ENCODE measurements around the gene MYLK2.
"Not testable (repeated sequence)": the region's sequence is repeated elsewhere in the genome, so short reads cannot be mapped to it uniquely, and the experiment has no call there.

MYLK2 gene

GRCh38 chr20:31814142-31814541 lies 5.0 kb upstream of the MYLK2 start:
- not testable (repeated sequence) for H3K36me3 ChIP-seq (ENCODE audit: control insufficient read depth, insufficient read depth, low read length); H3K27me3 ChIP-seq (replicated peaks; ENCODE audit: control insufficient read depth, insufficient read depth, low read length, poor library complexity, severe bottlenecking); H3K9me3 ChIP-seq (ENCODE audit: control insufficient read depth, low read length); H3K4me1 ChIP-seq (ENCODE audit: control insufficient read depth, insufficient read depth, low read length, poor library complexity, severe bottlenecking); DNase-seq; H3K4me3 ChIP-seq (ENCODE audit: insufficient read depth, low read depth, low read length, poor library complexity, severe bottlenecking); H3K27ac ChIP-seq (ENCODE audit: insufficient read depth, low read length, poor library complexity, severe bottlenecking)

DNA sequence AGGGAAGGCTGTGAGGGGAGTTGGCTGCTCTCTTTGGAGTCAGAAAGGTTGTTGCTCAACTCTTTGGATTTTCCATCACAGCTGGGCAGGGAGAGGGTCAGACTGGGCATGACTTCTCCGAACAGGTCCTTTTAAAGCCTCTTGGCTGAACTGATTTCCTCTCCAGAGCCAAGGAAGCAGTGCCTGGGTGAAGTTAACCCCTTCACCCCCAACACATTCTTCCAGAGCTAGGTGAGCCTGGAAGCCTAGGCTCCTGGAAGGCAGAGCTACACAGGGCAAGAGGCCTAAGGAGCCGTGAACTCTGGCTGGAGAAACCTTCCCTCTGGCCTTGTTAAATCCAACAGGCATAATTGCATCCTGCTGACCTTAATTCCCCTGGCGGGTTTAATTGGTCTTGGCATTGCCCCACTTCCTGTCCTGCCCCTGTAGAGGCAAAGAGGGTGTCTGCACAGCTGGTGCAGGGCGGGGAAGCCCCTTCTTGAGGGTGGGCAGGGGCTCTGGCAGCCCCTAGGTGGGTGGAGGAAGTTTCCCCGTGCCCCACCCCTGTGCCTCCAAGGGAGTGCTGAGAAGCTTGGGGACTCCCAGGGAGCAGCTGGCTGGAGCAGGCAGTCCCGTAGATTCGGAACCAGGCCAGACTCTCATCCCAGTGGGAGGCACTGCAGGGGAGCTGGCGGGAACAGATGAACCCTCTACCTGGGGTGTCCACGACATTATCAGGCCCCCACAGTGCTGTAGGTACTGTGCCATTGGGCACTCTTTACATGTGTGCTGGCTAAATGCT lies 3.6 kb upstream of the MYLK2 start:
- Histone ChIP-seq H3K27ac (ENCODE audit: insufficient read depth, low read length, poor library complexity, severe bottlenecking) (no peak overlapping the region), H3K36me3 (ENCODE audit: control insufficient read depth, insufficient read depth, low read length) (no peaks in the 10 kb centered on the region), H3K9me3 (ENCODE audit: control insufficient read depth, low read length) (no peaks in the 10 kb centered on the region), H3K27me3 (replicated peaks; ENCODE audit: control insufficient read depth, insufficient read depth, low read length, poor library complexity, severe bottlenecking) (no peaks in the 10 kb centered on the region), H3K4me3 (ENCODE audit: insufficient read depth, low read depth, low read length, poor library complexity, severe bottlenecking) (no peak overlapping the region), H3K4me1 (ENCODE audit: control insufficient read depth, insufficient read depth, low read length, poor library complexity, severe bottlenecking) (no peaks in the 10 kb centered on the region)
- no peak for DNase-seq

DNA sequence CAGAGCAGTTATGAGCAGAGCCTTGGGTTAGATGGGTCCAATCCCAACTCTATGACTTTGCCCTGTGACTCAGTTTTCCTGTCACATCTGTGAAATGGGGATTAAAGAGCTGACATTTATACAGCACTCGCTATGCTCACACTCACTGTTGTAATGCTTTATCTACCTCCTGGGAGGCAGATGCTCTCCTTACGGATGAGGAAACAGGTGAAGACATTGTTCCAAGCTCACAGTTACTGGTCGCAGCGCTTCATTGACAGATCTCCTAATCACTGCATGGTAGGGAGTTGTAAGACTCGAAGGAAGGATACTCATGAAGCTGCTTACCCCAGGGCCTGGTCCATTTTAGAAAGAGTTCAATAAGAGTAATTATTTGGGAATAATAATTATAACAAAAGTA lies 2.9 kb upstream of the MYLK2 start:
- Histone ChIP-seq H3K9me3 (ENCODE audit: control insufficient read depth, low read length) (no peaks in the 10 kb centered on the region), H3K4me1 (ENCODE audit: control insufficient read depth, insufficient read depth, low read length, poor library complexity, severe bottlenecking) (no peaks in the 10 kb centered on the region), H3K27ac (ENCODE audit: insufficient read depth, low read length, poor library complexity, severe bottlenecking) (no peak overlapping the region), H3K27me3 (replicated peaks; ENCODE audit: control insufficient read depth, insufficient read depth, low read length, poor library complexity, severe bottlenecking) (no peaks in the 10 kb centered on the region), H3K36me3 (ENCODE audit: control insufficient read depth, insufficient read depth, low read length) (no peaks in the 10 kb centered on the region), H3K4me3 (ENCODE audit: insufficient read depth, low read depth, low read length, poor library complexity, severe bottlenecking) (no peak overlapping the region)
- no peak for DNase-seq

GRCh38 chr20:31817461-31817860 lies 1.7 kb upstream of the MYLK2 start:
- no peaks in the 10 kb centered on the region for H3K27me3 ChIP-seq (replicated peaks; ENCODE audit: control insufficient read depth, insufficient read depth, low read length, poor library complexity, severe bottlenecking)
- H3K4me1 ChIP-seq (ENCODE audit: control insufficient read depth, insufficient read depth, low read length, poor library complexity, severe bottlenecking), result no peaks in the 10 kb centered on the region
- DNase-seq, result no peak
- H3K36me3 ChIP-seq (ENCODE audit: control insufficient read depth, insufficient read depth, low read length), result no peaks in the 10 kb centered on the region
- no peak overlapping the region for H3K27ac ChIP-seq (ENCODE audit: insufficient read depth, low read length, poor library complexity, severe bottlenecking)
- no peaks in the 10 kb centered on the region for H3K9me3 ChIP-seq (ENCODE audit: control insufficient read depth, low read length)
- H3K4me3 ChIP-seq (ENCODE audit: insufficient read depth, low read depth, low read length, poor library complexity, severe bottlenecking), result no peak overlapping the region

GRCh38 chr20:31818376-31818908 lies 714 bp upstream of the MYLK2 start:
- H3K9me3 ChIP-seq (ENCODE audit: control insufficient read depth, low read length), result no peaks in the 10 kb centered on the region
- peaks cover 3% of the 10 kb centered on the region for H3K4me1 ChIP-seq (ENCODE audit: control insufficient read depth, insufficient read depth, low read length, poor library complexity, severe bottlenecking)
- no peaks in the 10 kb centered on the region for H3K27me3 ChIP-seq (replicated peaks; ENCODE audit: control insufficient read depth, insufficient read depth, low read length, poor library complexity, severe bottlenecking)
- no peak for DNase-seq
- H3K27ac ChIP-seq (ENCODE audit: insufficient read depth, low read length, poor library complexity, severe bottlenecking), result no peak overlapping the region
- no peak overlapping the region for H3K4me3 ChIP-seq (ENCODE audit: insufficient read depth, low read depth, low read length, poor library complexity, severe bottlenecking)
- H3K36me3 ChIP-seq (ENCODE audit: control insufficient read depth, insufficient read depth, low read length), result no peaks in the 10 kb centered on the region

DNA sequence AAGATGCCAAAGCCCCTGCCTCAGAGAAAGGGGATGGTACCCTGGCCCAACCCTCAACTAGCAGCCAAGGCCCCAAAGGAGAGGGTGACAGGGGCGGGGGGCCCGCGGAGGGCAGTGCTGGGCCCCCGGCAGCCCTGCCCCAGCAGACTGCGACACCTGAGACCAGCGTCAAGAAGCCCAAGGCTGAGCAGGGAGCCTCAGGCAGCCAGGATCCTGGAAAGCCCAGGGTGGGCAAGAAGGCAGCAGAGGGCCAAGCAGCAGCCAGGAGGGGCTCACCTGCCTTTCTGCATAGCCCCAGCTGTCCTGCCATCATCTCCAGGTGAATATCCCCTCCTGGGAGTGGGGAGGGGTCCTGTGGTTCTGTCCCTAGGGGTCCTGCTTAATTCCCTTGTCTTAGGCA lies 1.1 kb downstream of the MYLK2 start:
- Histone ChIP-seq H3K36me3 (ENCODE audit: control insufficient read depth, insufficient read depth, low read length) (no peaks in the 10 kb centered on the region), H3K9me3 (ENCODE audit: control insufficient read depth, low read length) (no peaks in the 10 kb centered on the region), H3K4me1 (ENCODE audit: control insufficient read depth, insufficient read depth, low read length, poor library complexity, severe bottlenecking) (peaks cover 3% of the 10 kb centered on the region), H3K27ac (ENCODE audit: insufficient read depth, low read length, poor library complexity, severe bottlenecking) (no peak overlapping the region), H3K4me3 (ENCODE audit: insufficient read depth, low read depth, low read length, poor library complexity, severe bottlenecking) (no peak overlapping the region), H3K27me3 (replicated peaks; ENCODE audit: control insufficient read depth, insufficient read depth, low read length, poor library complexity, severe bottlenecking) (no peaks in the 10 kb centered on the region)
- DNase-seq, result no peak

- no peaks in the 10 kb centered on the region for H3K27me3 ChIP-seq (replicated peaks; ENCODE audit: control insufficient read depth, insufficient read depth, low read length, poor library complexity, severe bottlenecking)
- no peak overlapping the region for H3K4me3 ChIP-seq (ENCODE audit: insufficient read depth, low read depth, low read length, poor library complexity, severe bottlenecking)
- peaks cover 3% of the 10 kb centered on the region for H3K4me1 ChIP-seq (ENCODE audit: control insufficient read depth, insufficient read depth, low read length, poor library complexity, severe bottlenecking)
- no peak for DNase-seq
- no peaks in the 10 kb centered on the region for H3K9me3 ChIP-seq (ENCODE audit: control insufficient read depth, low read length)
- H3K27ac ChIP-seq (ENCODE audit: insufficient read depth, low read length, poor library complexity, severe bottlenecking), result no peak overlapping the region
- no peaks in the 10 kb centered on the region for H3K36me3 ChIP-seq (ENCODE audit: control insufficient read depth, insufficient read depth, low read length)
These were observed 2.3 kb downstream of the MYLK2 start for GRCh38 chr20:31821427-31821826.

DNA sequence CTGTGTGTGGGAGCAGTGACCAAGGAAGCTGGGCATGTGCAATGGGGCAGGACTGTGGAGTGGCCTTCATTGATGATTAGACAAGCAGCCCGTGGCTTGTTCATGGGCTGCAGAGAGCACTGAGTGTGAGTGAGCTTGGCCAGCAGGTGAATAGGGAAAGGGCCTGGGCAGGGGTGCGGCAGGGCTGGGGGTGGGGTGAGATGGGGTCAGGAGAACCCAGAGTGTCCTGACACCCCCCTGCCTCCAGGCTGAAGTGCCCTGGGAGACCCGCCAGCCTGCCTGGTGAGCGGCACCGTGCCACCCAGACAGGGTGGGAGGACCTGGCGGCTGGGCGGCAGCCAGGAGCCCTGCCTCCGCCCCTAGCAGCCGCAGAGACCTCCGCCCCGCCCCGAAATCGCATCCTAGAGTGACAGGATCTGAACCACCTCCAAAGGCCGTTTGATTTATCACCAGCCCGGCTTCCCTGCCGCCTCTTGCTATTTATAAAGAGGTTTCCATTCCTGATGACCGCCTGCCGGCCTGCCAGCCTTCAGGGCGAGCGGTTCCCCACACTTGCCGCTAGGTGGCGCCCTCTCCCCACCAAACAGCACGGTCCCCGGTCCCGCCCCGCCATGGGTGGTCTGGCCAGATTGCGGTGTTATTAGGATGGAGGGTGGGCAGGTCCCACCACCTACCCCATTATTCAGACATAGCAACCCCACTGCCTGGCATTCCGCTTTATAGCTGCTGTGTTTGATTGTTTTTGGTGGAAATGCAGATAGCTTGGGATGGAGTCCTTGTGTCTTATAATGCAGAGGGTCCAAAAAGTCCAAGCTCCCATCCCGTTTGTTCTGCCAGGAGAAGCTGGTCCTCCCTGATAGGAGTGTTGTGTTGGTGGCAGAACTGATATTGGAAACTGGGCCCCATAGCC lies 3.5 kb downstream of the MYLK2 start:
- no peaks in the 10 kb centered on the region for H3K9me3 ChIP-seq (ENCODE audit: control insufficient read depth, low read length)
- H3K27me3 ChIP-seq (replicated peaks; ENCODE audit: control insufficient read depth, insufficient read depth, low read length, poor library complexity, severe bottlenecking), result no peaks in the 10 kb centered on the region
- H3K36me3 ChIP-seq (ENCODE audit: control insufficient read depth, insufficient read depth, low read length), result no peaks in the 10 kb centered on the region
- H3K4me3 ChIP-seq (ENCODE audit: insufficient read depth, low read depth, low read length, poor library complexity, severe bottlenecking), result no peak overlapping the region
- peak; percentile 42 to 65 (median 59) for DNase-seq
- peaks cover 3% of the 10 kb centered on the region for H3K4me1 ChIP-seq (ENCODE audit: control insufficient read depth, insufficient read depth, low read length, poor library complexity, severe bottlenecking)
- H3K27ac ChIP-seq (ENCODE audit: insufficient read depth, low read length, poor library complexity, severe bottlenecking), result no peak overlapping the region

- H3K4me1 ChIP-seq (ENCODE audit: control insufficient read depth, insufficient read depth, low read length, poor library complexity, severe bottlenecking), result peaks cover 3% of the 10 kb centered on the region
- no peak for DNase-seq
- no peaks in the 10 kb centered on the region for H3K9me3 ChIP-seq (ENCODE audit: control insufficient read depth, low read length)
- H3K27me3 ChIP-seq (replicated peaks; ENCODE audit: control insufficient read depth, insufficient read depth, low read length, poor library complexity, severe bottlenecking), result no peaks in the 10 kb centered on the region
- no peak overlapping the region for H3K4me3 ChIP-seq (ENCODE audit: insufficient read depth, low read depth, low read length, poor library complexity, severe bottlenecking)
- no peak overlapping the region for H3K27ac ChIP-seq (ENCODE audit: insufficient read depth, low read length, poor library complexity, severe bottlenecking)
- no peaks in the 10 kb centered on the region for H3K36me3 ChIP-seq (ENCODE audit: control insufficient read depth, insufficient read depth, low read length)
These were observed 4.4 kb downstream of the MYLK2 start for GRCh38 chr20:31823360-31824124.
